Thoracic aorta (tissue), 2 donors: ENCODE data around the gene COL6A2. TPM values are rescaled to one million over a fixed set of nuclear protein-coding genes. Genes with fewer than 3 reads are reported as not detected.
"Not testable (repeated sequence)": the region's sequence is repeated elsewhere in the genome, so short reads cannot be mapped to it uniquely, and the experiment has no call there.

ENCODE experiments used
- ATAC-seq: fragments of 150-250 bp; one replicate; pipeline ENCODE4 v1.8.0; 2017; ENCODE audit warnings: low read depth; ENCODE audit not compliant: insufficient number of reproducible peaks, low FRiP score
- DNase-seq: peaks from one replicate; pipeline ENCODE4 v3.0.0-alpha.2; 2020; ENCODE audit warnings: low spot score
- H3K27ac ChIP-seq, 2 donors: fragments of 200-600 bp; sonication (generic); 1 replicate in 1 of 2; 2 replicates in 1 of 2; pipeline ENCODE4 v1.5.1; 2016; ENCODE audit warnings: mild to moderate bottlenecking in 2 of 2, moderate library complexity in 2 of 2
- H3K27me3 ChIP-seq: fragments of 200-600 bp; sonication (generic); replicated peaks from 2 replicates; pipeline ENCODE4 v1.6.0; 2016; ENCODE audit warnings: mild to moderate bottlenecking; ENCODE audit not compliant: insufficient read depth
- H3K36me3 ChIP-seq: fragments of 200-600 bp; sonication (generic); one replicate; pipeline ENCODE4 v1.5.1; 2016
- H3K4me1 ChIP-seq, 2 donors: fragments of 200-600 bp; sonication (generic); 1 replicate in 1 of 2; 2 replicates in 1 of 2; pipeline versions ENCODE4 v1.5.1 to v1.6.0; 2016; ENCODE audit warnings: low read depth in 2 of 2, mild to moderate bottlenecking in 1 of 2; ENCODE audit not compliant: control insufficient read depth in 1 of 2
- H3K4me3 ChIP-seq: fragments of 200-600 bp; sonication (generic); 2 replicates; pipeline ENCODE4 v1.5.1; 2016; ENCODE audit warnings: mild to moderate bottlenecking
- H3K9me3 ChIP-seq: fragments of 200-600 bp; sonication (generic); 2 replicates; pipeline ENCODE4 v1.5.1; 2016
- CTCF ChIP-seq: fragments of 200-600 bp; sonication (generic); IDR thresholded peaks from one replicate; pipeline ENCODE4 v1.5.1; 2019; ENCODE audit warnings: antibody characterized with exemption
- total RNA-seq, 2 donors: library from RNA; depleted of rRNA; stranded (reverse); fragments of >200 nt; gene quantifications; one replicate each; pipeline versions ENCODE4 v1.1.0 to v1.2.3, GENCODE V29; 2016

The COL6A2 gene
- total RNA-seq, 2 donors from 2014 or later: 1,835 to 1,885 TPM

- peaks cover 16 to 33% of the 10 kb centered on the region in 2 donors for H3K4me1 ChIP-seq
- no peak overlapping the region for H3K4me3 ChIP-seq
- DNase-seq: no peak
- H3K9me3 ChIP-seq: no peaks in the 10 kb centered on the region
- no peaks in the 10 kb centered on the region for H3K36me3 ChIP-seq
- no peak for TF ChIP-seq CTCF
- ATAC-seq: no peak
- no peak overlapping the region for H3K27ac ChIP-seq
- no peaks in the 10 kb centered on the region for H3K27me3 ChIP-seq
Measured at GRCh38 chr21:46068516-46069079, 29.3 kb upstream of the COL6A2 start.

DNA sequence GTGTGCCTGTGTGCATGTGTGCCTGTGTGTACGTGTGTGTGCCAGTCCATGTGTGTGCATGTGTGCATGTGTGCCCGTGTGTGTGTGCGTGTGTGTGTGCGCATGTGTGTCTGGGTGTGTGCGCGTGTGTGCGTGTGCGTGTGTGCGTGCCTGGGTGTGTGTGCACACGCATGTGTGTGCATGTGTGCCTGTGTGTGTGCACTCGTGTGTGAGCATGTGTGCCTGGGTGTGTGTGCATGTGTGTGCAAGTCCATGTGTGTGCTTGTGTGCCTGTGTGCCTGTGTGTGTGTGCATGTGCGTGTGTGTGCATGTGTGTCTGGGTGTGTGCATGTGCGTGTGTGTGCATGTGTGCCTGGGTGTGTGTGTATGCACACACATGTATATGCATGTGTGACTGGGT, 28.7 kb upstream of the COL6A2 start:
- H3K27me3 ChIP-seq: no peaks in the 10 kb centered on the region
- H3K9me3 ChIP-seq: no peaks in the 10 kb centered on the region
- H3K36me3 ChIP-seq: no peaks in the 10 kb centered on the region
- no peak overlapping the region for H3K4me3 ChIP-seq
- DNase-seq (no peak), ATAC-seq (no peak)
- no peak for TF ChIP-seq CTCF
- H3K4me1 ChIP-seq: peaks cover 16 to 33% of the 10 kb centered on the region in 2 donors
- H3K27ac ChIP-seq: no peak overlapping the region

DNA sequence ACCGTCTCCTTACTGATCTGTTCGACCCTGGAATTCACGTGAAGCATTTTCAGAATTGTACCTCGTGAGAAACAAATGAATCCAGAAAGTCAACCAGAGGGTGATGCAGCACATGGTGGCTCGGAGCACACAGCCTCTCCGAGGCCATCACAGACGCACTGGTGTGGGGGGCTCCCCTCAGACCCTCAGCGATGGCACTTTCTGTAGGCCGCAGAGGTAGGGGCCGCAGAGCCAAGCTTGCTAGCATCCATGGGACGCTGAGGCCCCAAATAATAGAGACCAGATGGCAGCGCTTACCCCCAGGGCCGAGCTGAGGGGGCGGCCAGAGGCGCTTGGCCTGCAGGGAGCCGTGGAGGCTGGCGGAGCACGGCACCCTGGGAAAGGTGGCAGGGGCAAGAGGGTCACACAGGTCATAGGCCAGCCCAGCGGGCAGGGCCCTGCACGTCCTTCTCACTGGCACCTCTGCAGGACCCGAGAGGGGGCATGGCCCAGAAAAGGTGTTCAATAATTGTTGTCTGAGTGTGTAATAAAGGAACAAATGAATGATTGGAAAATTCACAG, 28.1 kb upstream of the COL6A2 start:
- H3K36me3 ChIP-seq: no peaks in the 10 kb centered on the region
- TF ChIP-seq CTCF: no peak
- H3K27me3 ChIP-seq: no peaks in the 10 kb centered on the region
- no peak overlapping the region for H3K4me3 ChIP-seq
- no peaks in the 10 kb centered on the region for H3K9me3 ChIP-seq
- H3K27ac ChIP-seq: no peak overlapping the region
- DNase-seq (no peak), ATAC-seq (no peak)
- peaks cover 16 to 32% of the 10 kb centered on the region in 2 donors for H3K4me1 ChIP-seq

DNA sequence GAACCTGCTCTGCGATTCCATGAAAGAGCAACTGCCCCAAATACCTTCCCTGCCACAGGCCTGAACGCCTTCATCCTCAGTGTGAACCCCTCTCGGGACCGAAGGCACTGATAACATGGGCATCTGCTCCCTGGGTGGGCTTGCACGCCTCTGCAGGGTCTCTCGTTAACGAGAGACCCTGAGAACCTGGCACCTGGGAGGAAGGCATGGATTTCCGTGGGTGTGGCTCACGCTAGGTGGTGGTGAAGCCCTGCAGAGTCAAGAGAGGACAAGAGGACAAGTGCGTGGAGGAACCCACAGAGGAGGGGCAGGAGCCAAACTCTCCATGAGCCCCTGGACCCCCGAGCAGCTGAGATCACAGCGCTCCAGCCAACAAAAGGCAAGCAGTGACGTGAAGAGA, 26.8 kb upstream of the COL6A2 start:
- H3K9me3 ChIP-seq: no peaks in the 10 kb centered on the region
- H3K27me3 ChIP-seq: no peaks in the 10 kb centered on the region
- H3K36me3 ChIP-seq: no peaks in the 10 kb centered on the region
- TF ChIP-seq CTCF: no peak
- H3K4me1 ChIP-seq: peaks cover 10 to 20% of the 10 kb centered on the region in 2 donors
- DNase-seq (no peak), ATAC-seq (no peak)
- no peak overlapping the region for H3K27ac ChIP-seq
- no peak overlapping the region for H3K4me3 ChIP-seq

GRCh38 chr21:46076724-46077123, 21.2 kb upstream of the COL6A2 start:
- H3K9me3 ChIP-seq, H3K27me3 ChIP-seq, DNase-seq, H3K4me3 ChIP-seq, ATAC-seq, H3K27ac ChIP-seq, H3K36me3 ChIP-seq: not testable (repeated sequence)
- H3K4me1 ChIP-seq: peaks cover 12 to 39% of the 10 kb centered on the region in 2 donors

DNA sequence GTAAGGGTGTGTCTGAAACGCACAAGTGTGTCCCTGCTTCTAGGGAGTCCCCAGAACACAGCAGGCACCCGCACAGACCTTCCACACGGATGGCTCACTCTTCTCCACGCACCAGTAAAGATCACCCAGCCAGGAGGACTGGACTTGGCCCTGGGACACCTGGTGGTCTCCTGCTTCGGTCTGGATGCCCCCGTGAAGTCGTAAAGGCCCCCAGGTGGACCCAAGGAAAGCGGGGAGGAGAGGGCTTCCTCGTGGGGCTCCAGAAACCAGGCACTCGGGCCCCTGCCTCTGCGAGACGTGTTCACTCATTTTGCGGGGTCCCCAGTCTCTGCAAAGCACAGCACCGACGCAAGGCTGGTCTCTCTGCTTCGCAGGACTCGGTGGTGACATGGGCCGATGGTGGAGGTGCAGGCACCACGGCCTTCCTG, 20.2 kb upstream of the COL6A2 start:
- TF ChIP-seq CTCF: no peak
- no peak for DNase-seq
- Histone ChIP-seq H3K27me3 (no peaks in the 10 kb centered on the region), H3K27ac (no peak overlapping the region), H3K4me1 (peaks cover 12 to 42% of the 10 kb centered on the region in 2 donors), H3K9me3 (no peaks in the 10 kb centered on the region), H3K36me3 (no peaks in the 10 kb centered on the region), H3K4me3 (no peak overlapping the region)
- ATAC-seq: no peak
